SH-SY5Y (cell line): Measurements from ENCODE around the gene PDSS1.

ENCODE experiments used
- GATA2 ChIP-seq: IDR thresholded peaks from 2 replicates; pipeline ENCODE4 v1.6.1; 2011; ENCODE audit warnings: mild to moderate bottlenecking, low read depth, low read length
- GATA3 ChIP-seq: IDR thresholded peaks from 2 replicates; pipeline ENCODE4 v1.6.1; 2011; ENCODE audit warnings: low read depth, mild to moderate bottlenecking, low read length, moderate library complexity

DNA sequence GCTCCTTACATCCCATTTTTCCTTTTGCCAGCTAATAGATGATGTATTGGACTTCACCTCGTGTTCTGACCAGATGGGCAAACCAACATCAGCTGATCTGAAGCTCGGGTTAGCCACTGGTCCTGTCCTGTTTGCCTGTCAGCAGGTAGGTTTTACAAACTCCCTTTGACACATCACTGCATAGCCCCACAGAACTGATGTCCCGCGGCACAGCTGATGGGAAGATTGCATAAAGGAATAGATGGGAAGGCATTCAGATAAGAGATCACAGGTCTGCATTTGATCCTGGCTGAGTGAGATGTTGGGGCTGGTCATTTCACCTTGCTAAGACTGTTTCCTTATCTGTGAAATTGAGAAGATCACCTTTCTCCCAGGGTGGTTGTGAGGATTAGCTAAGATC, 37.9 kb downstream of the PDSS1 start:
- TF ChIP-seq GATA3 (no peak), GATA2 (no peak)
